AG09319 (cell line): Measurements from ENCODE around the gene CACNB2.

Experiments
- DNase-seq: peaks from one replicate; pipeline ENCODE4 v3.0.0-alpha.2; 2010; ENCODE audit warnings: low read depth; ENCODE audit errors: extremely low read depth
- TF ChIP-seq, protein P1 (sequence below): IDR thresholded peaks from 2 replicates; pipeline ENCODE4 v1.5.1; 2011; ENCODE audit warnings: low read depth, mild to moderate bottlenecking, inconsistent platforms, low read length, moderate library complexity

CACNB2 gene

DNA sequence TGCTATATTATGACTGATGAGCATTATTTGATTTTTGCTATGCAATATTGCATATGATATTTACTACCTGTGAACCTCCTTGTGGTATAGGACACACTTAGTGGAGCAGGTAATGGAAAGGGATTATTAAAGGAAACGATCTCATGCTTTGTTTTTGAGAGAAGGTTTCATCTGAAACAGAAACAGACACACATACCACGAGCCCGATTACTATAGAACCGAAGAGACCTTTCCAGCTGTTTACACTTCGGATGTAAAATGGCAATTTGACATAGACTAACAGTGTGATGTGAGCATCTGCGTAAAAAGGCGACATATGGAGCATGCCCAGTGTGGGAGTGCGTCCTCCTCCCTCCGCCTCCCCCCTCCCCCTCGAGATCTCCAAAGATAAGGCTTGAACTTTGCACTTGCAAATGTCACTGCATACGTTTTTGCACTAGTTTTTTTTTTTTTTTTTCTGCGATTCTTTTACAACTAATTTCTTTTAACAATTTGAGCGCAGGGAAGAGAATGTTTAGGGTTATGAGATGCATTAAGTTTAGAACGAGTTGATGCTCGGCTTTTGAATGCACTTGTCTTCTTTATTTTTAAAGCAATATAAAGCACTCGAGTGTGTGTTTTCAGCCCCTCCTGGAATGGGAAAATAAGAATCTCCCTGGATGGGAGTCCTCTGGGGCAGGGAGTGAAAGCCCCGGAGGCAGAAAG is 260.1 kb downstream of the CACNB2 start:
- TF ChIP-seq, protein P1, sequence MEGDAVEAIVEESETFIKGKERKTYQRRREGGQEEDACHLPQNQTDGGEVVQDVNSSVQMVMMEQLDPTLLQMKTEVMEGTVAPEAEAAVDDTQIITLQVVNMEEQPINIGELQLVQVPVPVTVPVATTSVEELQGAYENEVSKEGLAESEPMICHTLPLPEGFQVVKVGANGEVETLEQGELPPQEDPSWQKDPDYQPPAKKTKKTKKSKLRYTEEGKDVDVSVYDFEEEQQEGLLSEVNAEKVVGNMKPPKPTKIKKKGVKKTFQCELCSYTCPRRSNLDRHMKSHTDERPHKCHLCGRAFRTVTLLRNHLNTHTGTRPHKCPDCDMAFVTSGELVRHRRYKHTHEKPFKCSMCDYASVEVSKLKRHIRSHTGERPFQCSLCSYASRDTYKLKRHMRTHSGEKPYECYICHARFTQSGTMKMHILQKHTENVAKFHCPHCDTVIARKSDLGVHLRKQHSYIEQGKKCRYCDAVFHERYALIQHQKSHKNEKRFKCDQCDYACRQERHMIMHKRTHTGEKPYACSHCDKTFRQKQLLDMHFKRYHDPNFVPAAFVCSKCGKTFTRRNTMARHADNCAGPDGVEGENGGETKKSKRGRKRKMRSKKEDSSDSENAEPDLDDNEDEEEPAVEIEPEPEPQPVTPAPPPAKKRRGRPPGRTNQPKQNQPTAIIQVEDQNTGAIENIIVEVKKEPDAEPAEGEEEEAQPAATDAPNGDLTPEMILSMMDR = no peak
- no peak for DNase-seq

DNA sequence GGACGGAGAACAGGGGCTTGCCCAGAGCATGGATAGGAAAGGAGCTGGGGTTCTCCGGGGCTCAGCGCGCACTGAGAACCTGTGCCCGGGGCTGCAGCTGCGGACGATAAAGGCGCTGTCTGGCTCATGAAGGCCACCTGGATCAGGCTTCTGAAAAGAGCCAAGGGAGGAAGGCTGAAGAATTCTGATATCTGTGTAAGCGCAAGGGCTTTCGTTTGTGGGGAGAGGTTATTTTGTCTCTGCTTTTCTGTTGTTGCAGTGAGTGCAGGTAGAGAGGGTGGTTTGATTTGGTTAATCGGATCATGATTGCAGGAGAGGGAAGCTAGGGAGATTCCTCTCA is 260.7 kb downstream of the CACNB2 start:
- TF ChIP-seq, protein P1 = no peak
- no peak for DNase-seq

DNA sequence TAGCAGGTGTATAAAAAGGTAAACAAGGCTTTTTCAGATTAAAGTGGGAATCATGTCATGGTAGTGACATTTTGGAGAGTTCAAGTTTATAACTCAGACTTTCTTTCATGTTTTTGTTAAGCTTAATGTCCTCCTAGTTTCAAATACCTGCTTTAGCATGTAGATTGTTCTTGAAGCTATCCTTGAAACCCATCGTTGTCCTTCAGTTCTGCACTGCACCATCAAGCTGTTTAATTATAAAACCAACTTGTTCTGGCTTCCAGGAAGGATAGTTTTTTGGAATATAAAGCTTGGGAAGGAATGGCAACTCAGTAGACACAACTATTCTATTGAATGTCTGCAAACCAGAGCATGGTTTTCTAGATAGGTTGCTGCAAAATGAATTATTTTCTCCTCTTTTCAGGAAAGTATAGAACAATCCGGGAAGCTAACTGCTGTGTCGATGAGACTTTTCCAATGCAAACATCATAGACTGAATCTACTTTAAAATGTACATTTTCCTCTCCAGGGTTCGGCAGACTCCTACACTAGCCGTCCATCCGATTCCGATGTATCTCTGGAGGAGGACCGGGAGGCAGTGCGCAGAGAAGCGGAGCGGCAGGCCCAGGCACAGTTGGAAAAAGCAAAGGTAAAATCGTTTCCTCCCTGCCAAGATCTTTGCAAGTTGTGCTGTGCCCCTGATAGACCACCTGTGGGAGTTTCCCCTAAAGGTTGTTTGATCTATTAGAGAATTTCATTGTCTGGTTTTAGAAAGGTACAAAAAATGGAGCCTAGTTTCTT is 261.4 kb downstream of the CACNB2 start:
- TF ChIP-seq, protein P1 = no peak
- no peak for DNase-seq

DNA sequence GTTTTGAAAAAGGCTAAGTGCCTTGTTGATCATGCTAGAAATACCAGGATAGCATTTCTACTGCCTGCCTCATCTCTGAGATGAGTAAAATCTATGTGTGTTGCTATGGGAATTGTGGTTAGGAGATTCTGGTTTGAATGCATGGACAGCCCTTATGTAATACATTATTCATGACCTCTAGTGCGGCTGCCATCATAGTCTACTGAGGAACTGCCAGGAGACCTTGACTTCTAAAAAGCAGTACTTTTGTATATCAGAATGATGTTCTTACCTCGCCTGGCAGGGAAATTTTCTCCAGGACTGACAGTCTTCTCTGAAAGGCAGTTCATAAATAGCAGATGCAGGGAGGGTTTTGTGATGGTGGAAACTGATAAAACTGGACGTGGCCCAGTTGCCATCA is 262.6 kb downstream of the CACNB2 start:
- no peak for DNase-seq

DNA sequence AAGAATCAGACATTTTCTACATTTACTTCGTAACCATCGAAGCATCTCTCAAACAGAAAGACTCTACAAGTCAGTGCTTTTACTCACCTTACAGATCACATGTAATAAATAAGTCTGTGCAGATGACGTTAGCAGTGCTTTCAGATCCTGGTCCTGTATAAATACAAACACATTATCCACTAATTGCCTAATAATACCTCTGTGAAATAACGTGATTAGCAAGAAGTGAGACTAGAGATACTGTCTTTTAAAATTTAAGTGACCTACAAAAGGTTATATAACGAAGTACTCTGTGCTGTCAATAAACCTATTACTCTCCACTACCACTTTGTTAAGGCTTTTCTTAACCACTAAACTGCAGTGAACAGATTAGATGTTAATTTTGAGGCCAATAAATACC is 264.3 kb downstream of the CACNB2 start:
- no peak for DNase-seq
- TF ChIP-seq, protein P1 = no peak

More for the DNA sequence above, 262.6 kb downstream of the CACNB2 start:
- TF ChIP-seq, protein P1 = no peak

DNA sequence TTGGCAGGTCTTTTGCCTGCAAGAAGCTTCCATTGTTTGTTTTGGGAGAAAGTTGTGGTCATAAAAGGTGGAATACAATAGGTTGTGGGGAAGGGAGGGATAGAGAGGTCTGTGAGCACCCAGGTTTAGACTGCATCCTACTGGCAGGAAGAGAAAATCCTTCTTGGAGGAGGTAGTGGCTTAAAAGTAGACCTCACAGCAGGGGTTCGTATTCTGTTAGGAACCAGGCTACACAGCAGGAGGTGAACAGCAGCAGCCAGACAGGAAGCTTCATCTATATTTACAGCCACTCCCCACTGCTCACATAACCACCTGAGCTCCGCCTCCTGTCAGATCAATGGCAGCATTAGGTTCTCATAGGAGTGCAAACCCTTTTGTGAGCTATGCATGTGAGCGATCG is 265.9 kb downstream of the CACNB2 start:
- TF ChIP-seq, protein P1 = no peak
- no peak for DNase-seq
